IPS-11a (cell line): ENCODE data around the gene RTP2.

Experiments used
- H3K4me3 ChIP-seq: one replicate; pipeline ENCODE4 v1.5.1; 2013; ENCODE audit warnings: low read depth, low read length, control low read depth

The RTP2 gene

DNA sequence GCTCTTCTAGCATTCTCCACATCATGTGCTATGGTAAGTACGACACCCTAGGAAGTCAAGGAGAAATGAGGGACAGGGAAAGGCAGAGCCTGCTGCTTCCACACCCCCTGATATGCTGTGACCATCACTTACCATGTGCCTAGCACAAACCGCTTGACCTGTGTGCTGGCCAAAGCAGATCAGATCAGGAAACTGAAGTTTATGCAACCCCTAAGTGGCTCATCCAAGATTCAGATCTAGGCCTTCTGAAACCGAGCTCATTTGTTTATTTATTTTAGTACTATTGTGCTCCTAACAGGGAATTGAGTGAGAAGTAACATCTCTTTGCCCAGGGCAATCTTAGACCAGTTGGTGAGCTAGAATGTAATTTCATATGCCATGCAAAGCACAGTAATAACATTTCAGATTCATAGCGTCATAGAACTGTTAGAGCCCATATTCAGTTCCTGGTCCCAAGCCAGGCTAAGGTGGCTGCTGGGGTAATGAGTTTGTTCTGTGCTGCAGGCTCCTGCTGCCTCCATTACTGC is at the start of gene RTP2:
TSS of gene RTP2 (minus strand) at position 51 of the 527 bp plus-strand sequence. CDS start 429 bp downstream, outside the sequence.
- H3K4me3 ChIP-seq, result no peak within 1 kb of the TSS

DNA sequence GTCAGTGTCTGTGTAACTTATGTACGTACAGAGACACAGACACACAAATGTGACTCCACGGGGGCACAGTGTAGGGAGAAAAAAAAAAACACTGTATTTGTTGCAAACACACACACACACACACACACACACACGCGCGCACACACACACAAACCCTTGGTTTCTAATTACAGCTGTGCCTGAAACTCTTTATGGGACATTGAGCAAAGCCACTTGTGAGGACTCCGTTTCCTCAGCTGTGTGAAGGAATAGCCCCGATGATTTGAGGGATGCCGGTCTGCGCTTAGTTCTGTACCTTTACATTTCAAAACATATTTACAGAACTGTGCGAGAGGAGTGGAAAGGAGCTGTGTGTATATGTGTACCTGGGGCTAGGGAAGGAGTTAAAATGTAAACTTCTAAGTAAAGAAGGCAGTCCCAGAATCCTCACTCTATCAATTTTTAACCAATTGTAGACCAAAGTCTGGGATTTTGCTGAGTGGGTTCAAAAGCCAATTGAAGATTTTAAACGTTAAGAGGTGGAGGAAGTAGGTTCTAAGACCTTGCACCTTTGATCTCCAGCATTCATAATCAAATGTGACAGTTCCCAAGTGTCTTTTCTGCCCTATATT is 48.3 kb upstream of the RTP2 start:
- no peak overlapping the region for H3K4me3 ChIP-seq

DNA sequence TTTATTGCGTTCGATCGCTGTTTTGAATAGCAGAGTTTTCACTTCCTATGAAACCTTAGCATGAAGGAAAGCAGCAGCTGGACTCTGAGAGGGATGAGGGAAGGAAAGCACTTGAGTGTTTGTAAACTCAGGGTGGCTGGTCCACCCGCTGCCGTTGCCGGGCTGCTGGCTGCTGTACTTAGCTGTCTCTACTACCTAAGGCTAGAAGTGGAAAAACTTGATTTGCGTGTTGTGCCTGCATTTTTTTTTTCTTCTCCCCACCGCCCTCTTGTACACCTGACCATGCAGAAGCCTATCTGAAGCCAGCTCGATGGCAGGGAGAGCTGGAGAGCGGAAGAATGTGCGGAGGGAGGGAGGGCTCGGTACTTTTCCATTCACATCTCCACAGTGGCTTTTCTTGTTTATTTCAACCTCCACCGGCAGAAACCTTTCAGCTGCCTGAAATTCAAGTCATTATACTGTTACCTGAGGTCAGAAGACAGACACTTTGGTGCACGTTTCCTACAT is 47.7 kb upstream of the RTP2 start:
- no peak overlapping the region for H3K4me3 ChIP-seq

GRCh38 chr3:187748050-187748481 is 45.7 kb upstream of the RTP2 start:
- H3K4me3 ChIP-seq, result no peak overlapping the region

DNA sequence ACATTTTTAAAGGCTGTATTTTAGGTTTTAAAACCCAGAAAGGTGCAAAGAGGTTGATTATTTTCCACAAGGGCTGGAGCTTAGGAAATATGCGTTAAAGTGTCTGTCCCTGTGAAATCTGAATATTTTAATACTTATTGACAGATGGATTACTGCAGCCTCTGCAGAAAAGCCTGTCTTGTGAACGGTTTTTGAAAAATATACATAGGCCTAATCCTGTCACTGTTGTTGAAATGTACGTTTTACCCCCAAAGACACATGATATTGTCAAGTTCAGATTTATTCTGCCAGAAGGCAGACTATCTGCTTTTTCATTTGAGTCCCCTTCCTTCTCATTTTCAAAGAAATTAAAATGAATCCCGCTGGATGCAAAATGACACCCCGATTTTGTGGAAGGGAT is 45.1 kb upstream of the RTP2 start:
- no peak overlapping the region for H3K4me3 ChIP-seq

DNA sequence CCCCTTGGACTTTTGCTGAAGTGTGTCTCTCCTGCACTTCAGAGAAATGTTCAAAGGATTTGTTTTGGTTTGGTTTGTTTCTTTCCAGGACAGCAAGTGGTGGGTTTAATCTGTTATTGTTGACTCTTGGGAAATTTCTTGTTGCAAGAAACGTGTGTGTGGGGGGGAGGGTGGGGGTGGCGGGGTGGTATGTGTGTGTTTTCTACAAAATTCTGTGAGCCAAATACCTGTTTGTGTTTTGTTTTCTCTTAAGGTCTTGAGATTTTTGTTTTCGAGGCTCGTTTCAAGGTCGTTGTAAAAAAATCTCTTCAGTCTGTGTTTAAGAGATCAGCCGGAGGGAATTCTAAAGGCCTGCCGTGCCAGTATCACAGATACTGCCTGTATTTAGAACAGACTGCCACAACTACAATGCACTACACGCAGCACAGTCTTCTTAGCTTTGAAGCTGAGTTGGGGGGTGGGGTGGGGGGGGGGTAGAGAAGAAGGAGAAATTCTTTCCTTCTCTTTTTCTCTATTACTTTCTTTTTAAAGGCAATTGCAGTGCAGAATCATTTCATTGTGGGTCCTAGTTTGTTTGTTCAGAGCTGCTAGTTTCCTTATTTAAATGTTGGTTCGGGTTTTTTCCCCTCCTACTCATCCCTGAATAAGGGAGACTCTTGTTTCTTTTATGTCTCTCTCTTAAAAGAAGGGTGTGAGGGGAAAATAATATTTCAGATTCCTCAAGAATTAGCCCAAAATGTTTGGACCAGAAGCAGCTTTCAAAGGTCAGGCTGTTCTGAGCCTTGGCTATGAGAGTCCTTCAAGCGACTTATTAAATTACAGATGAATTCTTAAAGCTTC is 44.3 kb upstream of the RTP2 start:
- no peak overlapping the region for H3K4me3 ChIP-seq

DNA sequence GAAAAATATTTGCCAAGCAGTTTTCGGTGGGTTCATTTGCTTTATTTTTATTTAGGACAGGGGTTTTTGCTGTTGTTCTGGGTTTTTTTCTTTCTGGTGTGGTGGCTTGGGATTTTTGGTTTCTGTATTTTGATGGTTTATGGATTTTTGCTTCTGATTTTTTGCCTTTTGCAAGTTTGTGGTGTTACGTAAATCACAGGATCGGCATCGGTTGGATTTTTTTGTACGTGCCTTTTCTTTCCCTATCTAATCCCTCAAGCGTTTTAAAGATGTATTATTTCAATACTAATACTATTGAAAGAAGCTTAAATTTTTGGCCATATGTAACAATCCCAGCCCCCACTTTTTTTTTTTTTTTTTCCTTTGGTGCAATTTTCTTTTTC is 43.7 kb upstream of the RTP2 start:
- peak overlapping the region; percentile 17 for H3K4me3 ChIP-seq

DNA sequence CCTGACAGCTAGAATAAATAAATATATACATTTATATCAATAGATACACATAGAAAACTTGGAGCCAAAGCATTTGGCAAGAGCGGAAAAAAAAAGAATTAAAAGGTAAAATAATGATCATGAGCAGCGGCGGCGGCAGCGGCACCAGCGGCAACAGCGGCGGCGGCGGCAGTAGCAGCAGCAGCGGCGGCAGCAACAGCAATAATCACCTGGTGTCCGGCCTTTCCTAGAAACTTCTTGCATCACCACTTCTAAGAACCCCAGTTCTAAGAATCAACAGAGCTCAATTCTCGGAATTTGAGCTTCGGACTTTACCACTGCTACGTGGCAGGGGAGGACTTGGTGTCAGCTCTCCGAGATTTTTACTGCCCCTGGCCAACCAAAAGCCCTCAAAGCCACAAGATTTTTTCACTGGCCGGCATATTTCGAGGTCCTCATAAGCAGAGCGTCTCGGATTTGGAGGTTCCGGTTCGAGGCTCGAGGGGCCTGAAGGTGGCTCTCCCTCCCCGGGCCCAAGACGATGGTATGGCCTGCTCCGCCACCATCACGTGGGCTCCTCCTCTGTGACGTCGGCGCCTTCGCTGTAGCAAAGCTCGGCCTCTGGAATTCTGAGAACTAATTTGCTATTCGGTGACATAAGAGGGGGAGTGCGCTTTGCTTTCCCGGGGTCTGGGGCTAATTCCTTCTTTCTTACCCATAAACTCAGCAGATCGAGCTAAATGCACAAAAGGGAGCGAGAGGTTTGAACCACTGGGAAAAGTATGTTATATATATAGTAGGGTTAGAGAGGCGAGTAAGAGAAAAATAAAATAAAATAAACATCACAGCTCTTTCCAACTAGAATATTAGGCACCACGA is 43.1 kb upstream of the RTP2 start, which contains the start of gene BCL6:
TSS of gene BCL6 (minus strand) at position 268 of the 858 bp plus-strand sequence. CDS start 11,775 bp downstream, outside the sequence.
- H3K4me3 ChIP-seq, result peak within 1 kb of the TSS; percentile 66

GRCh38 chr3:187744169-187745151 is 42.1 kb upstream of the RTP2 start:
- H3K4me3 ChIP-seq, result peak overlapping the region; percentile 66

DNA sequence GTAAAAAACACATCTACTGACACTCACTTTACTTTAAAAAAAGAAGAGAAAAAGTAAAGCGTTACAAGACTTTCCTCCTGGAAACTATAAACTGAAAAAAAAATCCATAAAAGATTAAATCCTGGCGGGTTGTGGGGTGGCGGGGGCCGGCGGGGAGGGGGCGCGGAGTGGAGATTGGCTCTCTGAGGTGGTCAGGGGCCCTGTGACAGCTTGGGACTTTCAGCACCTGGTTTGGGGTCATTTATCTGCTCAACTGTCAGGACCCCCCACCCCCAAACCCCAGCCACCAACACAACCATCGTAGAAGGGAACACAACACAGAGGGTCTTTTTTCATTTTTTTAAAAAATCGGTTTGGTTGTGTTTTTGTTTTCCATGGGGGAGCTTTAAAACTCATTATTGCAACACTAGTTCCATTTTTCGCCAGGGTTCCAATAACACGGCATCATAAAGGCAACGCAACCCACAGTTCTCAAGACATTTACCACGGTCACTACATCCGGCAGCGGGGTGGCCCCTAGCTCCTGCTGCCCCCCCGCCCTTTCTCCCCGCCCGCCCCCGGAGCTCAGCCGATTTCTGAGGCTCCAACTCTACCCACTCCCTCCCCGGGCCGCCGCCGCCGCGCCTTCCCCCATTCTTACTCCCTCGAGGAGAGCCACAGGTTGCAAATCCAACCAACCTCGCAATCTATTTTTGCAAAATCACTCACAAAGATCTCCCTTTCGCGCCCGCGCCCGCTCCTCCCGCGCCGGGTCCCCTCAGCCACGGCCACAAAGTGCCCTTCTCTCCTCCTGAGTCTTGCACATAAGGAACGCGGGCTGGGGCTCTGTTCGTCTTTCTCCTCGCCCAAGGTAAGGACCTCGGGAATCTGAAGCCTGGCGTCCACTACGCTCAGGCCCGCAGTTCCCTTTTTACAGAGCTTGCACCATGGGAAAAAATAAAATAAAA is 41.1 kb upstream of the RTP2 start:
- peak overlapping the region; percentile 66 for H3K4me3 ChIP-seq

DNA sequence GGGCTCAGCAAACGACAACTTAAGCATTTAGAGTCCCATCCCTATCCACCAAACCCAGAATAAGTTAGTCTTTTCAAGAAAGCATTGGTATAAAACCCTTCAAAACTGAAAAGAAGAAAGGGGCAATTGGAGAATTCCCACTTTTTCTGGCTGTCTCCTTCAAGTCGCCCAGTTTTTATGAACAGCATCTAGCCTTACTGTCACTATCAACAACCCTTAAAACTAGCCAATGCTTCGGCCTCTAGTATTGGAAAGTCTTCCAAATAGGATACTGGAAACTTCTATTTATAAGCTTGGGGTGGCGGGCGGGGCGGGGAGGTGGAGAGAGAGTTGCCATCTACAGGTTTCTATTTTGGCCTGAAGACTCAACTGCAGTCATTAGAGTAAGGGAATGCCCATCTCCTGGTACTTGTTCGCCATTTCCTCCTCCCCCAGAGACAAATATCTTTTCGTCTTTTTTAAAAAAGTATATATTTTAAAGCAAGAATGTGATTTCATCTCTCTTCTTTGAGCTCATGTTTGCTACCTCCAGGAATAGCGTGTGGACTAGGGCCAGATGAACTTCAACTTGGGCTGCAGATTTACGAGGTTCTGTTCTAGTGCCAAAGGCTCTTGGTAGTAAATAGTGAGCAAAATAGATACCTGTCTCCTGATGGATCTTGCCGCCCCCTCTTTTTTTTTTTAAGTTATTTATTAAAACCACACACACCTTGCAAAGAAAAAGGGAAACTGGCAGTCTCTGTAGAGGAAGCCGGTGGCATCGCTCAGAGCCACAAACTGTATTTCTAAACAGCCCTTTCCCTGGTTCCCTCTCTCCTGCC is 40.2 kb upstream of the RTP2 start:
- H3K4me3 ChIP-seq, result no peak overlapping the region

- H3K4me3 ChIP-seq, result peak overlapping the region; percentile 56
Measured at GRCh38 chr3:187741403-187742350, 39.3 kb upstream of the RTP2 start.

DNA sequence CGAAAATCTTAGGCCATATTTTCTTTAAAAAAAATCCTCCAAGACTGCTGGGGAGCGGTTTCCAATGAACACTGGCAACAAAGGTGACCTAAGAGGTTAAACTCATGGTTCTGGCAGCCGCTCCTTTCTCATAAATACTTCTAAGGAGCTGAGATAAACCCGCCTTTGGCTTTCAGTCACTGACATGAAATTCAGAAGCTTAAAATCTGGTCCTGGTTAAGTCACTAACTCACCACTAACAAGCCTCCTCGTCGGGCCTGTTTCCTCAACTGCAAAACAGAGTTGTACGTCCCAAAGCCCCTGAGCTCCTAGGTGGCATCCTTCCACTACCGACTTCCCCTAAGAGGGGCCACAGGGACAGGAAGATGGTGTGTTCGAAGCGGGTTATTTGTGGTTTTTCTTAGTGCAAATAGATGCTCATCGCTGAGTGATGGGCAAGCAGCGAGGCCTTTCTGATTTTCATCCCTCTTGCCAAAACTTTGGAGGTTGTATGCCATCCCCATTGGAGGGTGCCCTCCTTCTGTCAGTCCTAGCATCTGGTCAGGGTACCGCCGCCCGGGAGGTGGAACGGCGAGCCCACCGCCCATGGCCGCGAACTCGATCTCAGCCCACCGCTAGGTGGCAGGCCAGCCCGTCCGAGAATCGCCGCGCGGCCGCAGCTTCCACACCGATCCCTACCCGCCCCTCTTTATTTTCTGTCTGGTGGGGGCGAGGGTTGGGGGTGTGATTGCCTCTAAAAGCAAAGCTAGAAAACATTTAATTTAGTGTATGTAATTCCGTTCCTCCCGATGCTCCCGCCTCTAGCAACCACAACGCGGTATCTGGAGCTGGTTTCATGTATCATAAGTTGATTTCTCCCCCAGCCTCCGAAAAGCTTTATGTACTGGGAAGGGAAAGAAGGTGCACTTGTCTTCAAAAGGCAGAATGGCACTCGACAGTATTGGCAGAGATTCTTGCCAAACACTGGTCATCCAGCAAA is 38.4 kb upstream of the RTP2 start:
- peak overlapping the region; percentile 56 for H3K4me3 ChIP-seq

DNA sequence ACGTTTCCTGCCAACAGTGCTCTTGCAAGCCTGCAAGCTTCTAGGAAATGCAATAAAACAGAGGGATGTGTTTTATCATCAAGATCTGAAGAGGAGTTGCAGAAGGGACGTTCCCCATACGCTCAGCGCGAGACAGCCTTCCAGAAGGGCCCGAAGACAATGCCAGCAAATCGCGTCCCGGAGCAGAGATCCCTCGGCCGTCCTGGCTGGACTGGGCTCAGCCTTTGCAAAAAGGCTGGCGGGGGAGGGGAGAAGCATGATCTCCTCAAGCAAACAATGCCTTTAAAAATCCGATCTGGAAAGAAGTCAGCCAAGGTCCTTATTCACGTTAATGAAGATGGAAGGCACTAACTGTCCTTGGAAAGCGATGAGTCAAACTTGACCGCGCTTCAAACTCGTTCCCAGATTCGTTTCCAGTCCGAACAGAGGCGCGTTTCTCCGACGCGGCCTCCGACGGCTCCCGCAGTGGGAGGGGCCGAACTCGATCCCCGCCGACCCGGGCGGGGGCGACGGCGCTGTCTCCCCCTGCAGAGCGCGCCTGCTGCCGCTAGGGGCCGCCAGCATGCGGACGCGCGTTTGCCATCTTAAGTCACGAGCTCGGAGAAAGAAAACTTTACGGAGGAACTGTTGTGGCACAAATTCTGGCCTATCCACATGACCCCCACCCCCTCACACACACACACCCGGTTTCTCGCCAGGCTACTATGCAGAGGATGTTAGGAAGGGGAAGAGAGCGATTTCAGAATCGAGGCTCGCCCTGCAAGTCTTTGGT is 37.4 kb upstream of the RTP2 start:
- peak overlapping the region; percentile 72 for H3K4me3 ChIP-seq

- peak overlapping the region; percentile 72 for H3K4me3 ChIP-seq
Measured at GRCh38 chr3:187739094-187739560, 36.8 kb upstream of the RTP2 start.
